ENCODE results near the gene DNTT. TPM values are rescaled to one million over a fixed set of nuclear protein-coding genes. Genes with fewer than 3 reads are reported as not detected.

The DNTT gene
- total and polyA plus RNA-seq, 2 of the 13 experiments (the other 11 are each of a cell fraction or from before 2014, with no cell fraction given): not detected

- TF ChIP-seq ZNF773 (CRISPR knock-in tag; IDR thresholded peaks at IDR 0.05; ENCODE audit: borderline replicate concordance) (no peak), AKAP8 (CRISPR knock-in tag; IDR thresholded peaks at IDR 0.05) (no peak), MIER3 (CRISPR knock-in tag; IDR thresholded peaks at IDR 0.05; ENCODE audit: borderline replicate concordance) (peak; percentile 25; the same call in 1 of the 2 replicates), MEF2D (CRISPR knock-in tag; IDR thresholded peaks at IDR 0.05) (no peak), ZNF296 (CRISPR knock-in tag; conservative IDR thresholded peaks at IDR 0.05) (no peak), DNMT1 (CRISPR knock-in tag; IDR thresholded peaks at IDR 0.05) (no peak), ZNF850 (CRISPR knock-in tag; conservative IDR thresholded peaks at IDR 0.05) (no peak), BRF2 (CRISPR knock-in tag; IDR thresholded peaks at IDR 0.05) (no peak), ZBTB8A (CRISPR knock-in tag; IDR thresholded peaks at IDR 0.05; ENCODE audit: borderline replicate concordance, low read depth) (no peak), NR2C2 (CRISPR knock-in tag; IDR thresholded peaks at IDR 0.05; ENCODE audit: borderline replicate concordance) (no peak), ZNF615 (CRISPR knock-in tag; IDR thresholded peaks at IDR 0.05; ENCODE audit: borderline replicate concordance) (no peak), MTA3 (CRISPR knock-in tag; IDR thresholded peaks at IDR 0.05) (no peak), FOXO4 (CRISPR knock-in tag; conservative IDR thresholded peaks at IDR 0.05) (no peak), SOX6 (IDR thresholded peaks at IDR 0.05) (no peak), SOX6 (CRISPR knock-in tag; IDR thresholded peaks at IDR 0.05) (no peak), GMEB2 (CRISPR knock-in tag; IDR thresholded peaks at IDR 0.05; ENCODE audit: low read depth) (no peak), SNRNP70 (IDR thresholded peaks at IDR 0.05; ENCODE audit: low read depth, low read length) (no peak), FOSL2 (CRISPR knock-in tag; IDR thresholded peaks at IDR 0.05) (no peak), BORCS8-MEF2B (CRISPR knock-in tag; IDR thresholded peaks at IDR 0.05) (no peak), ZNF253 (CRISPR knock-in tag; IDR thresholded peaks at IDR 0.05; ENCODE audit: borderline replicate concordance) (no peak), IRF1 (CRISPR knock-in tag; IDR thresholded peaks at IDR 0.05; ENCODE audit: low read depth) (no peak), MYC (CRISPR knock-in tag; IDR thresholded peaks at IDR 0.05; ENCODE audit: borderline replicate concordance) (no peak), MNT (IDR thresholded peaks at IDR 0.05) (no peak)
Observed at GRCh38 chr10:96287392-96288105, 16.7 kb upstream of the DNTT start (continued).
